Fibroblast of skin of left biceps (primary cell): Measurements from ENCODE around the gene MINDY4.

Experiments used
- DNase-seq, 2 experiments: peaks; one replicate each; pipeline ENCODE4 v3.0.0-alpha.2; 2013; ENCODE audit warnings: low read depth in 2 of 2

The MINDY4 gene

GRCh38 chr7:30877015-30877769 is 106.0 kb downstream of the MINDY4 start:
- DNase-seq, result no peak

GRCh38 chr7:30877993-30878392 is 106.8 kb downstream of the MINDY4 start:
- no peak for DNase-seq

- DNase-seq, result no peak
Observed at GRCh38 chr7:30879139-30880124, 108.2 kb downstream of the MINDY4 start.

- no peak for DNase-seq
Observed at GRCh38 chr7:30880125-30880720, 109.0 kb downstream of the MINDY4 start.

DNA sequence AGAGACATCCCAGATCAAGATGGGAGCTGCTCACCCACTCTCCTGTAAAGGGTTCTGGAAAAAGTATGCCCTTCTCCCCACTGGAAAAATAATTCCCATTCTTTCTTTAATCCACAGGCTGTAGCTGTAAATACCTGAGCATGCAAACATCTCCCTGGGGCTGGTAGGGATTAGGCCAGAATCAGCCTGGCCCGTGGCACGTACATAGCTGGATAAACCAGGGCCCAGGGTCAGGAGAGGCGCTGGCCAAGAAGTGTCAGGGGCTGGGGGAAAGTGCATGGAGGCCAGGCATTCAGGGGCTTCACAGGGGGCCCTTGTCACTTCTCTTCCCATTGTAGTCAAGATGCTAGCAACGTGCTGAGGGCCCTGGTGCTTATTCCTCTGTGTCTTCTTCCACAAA is 109.7 kb downstream of the MINDY4 start:
- DNase-seq, result no peak

DNA sequence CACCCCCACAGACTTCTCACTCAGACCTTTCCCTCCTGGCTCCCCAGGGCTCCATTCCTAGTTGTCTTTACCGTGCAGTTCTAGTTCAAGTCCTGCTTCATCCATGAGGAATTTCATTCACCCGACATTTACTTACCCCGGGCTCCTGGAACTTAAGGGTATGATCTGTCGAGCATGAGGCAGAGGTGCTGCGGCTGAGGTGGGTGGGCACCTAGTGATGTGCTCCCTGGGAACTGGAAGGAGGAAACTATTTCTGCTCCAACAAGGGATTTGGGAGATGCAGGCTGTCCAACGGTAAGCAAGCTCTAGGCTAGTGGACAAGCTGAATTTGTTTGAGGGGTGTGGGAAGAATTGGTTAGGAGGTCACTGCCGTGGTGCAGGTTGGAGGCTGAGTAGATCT is 110.2 kb downstream of the MINDY4 start:
- DNase-seq, result no peak

DNA sequence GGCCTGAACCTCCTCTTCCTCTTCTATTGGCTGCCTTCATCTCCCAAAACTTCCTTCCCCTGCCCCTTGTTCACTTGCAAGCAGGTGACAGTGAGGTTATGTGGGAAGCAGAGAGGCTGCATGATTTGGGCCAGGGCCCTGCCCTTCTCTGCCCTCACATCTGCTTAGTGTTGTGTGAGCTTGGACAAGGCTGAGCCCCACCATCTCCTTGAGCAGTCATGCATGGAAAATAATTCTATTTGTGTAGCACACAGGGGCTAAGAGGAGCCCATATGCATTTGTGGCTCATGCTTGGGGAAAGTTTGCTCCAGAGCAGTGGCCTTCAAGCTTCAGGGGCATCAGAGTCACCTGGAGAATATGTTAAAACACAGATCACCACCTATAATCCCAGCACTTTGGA is 113.7 kb downstream of the MINDY4 start:
- no peak for DNase-seq

- peak; percentile 44 to 51 for DNase-seq
Observed at GRCh38 chr7:30886608-30887011, 115.4 kb downstream of the MINDY4 start.

GRCh38 chr7:30887464-30887872 is 116.3 kb downstream of the MINDY4 start:
- DNase-seq, result no peak

- DNase-seq, result peak; percentile 83
Observed at GRCh38 chr7:30888747-30889146, 117.5 kb downstream of the MINDY4 start.

DNA sequence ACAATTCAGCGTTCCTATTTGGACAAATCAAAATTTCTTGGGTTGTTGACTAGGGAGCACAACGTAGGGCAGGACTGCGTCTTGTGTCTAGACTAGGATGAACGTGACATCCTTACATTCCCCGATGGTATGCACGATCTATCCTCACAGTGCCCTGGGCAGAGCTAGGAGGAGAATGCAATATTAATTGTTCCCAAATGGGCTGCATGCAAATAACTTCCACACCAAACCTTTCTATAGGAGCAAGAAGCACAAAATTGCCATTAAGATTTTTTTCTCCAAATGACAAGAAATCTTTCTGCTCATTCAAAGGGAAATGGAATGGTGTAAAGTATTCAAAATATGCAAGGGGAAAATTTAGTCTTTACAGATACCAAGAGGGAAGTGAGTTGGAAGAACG is 119.0 kb downstream of the MINDY4 start:
- DNase-seq, result peak in 1 of 2 experiments; percentile 13

DNA sequence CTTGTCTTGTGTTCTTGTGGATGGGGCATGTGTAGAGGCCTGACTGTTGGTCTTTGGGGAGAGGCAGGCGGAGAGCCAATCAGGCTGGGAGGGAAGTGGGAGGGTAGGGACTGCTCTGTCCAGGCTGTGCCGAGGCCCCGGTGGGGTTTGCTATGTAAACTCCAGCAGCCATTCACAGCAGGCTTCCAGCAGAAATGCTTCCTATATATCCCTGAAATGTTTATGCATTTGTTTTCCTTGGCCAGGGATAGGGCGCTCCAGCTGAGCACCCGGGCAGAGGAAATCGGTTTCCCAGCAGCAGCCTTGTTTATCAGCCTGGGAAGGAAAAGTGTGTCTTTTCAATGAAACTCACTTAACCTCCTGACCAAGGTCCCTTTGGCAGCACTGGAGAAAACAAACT is 122.1 kb downstream of the MINDY4 start:
- DNase-seq, result no peak

DNA sequence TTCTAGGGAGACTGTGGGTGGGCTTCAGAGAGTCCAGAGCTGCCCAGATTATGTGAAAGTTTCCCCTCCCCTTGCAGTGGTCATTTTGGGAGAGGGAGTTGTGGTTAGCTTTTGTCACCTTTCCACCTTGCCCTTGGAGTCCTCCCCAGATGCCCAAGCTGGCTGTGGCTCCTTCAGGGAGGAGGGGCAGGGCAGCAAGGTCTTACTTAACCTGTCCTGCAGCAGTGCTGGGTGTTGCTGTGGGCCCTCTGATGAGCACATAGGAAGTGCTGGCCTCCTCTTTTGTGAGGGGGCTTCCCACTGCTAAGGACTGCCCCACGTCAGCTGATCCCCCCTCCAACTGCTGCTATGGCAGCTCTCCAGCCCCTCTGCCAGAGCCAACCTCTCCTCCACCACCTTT is 122.8 kb downstream of the MINDY4 start:
- no peak for DNase-seq

DNA sequence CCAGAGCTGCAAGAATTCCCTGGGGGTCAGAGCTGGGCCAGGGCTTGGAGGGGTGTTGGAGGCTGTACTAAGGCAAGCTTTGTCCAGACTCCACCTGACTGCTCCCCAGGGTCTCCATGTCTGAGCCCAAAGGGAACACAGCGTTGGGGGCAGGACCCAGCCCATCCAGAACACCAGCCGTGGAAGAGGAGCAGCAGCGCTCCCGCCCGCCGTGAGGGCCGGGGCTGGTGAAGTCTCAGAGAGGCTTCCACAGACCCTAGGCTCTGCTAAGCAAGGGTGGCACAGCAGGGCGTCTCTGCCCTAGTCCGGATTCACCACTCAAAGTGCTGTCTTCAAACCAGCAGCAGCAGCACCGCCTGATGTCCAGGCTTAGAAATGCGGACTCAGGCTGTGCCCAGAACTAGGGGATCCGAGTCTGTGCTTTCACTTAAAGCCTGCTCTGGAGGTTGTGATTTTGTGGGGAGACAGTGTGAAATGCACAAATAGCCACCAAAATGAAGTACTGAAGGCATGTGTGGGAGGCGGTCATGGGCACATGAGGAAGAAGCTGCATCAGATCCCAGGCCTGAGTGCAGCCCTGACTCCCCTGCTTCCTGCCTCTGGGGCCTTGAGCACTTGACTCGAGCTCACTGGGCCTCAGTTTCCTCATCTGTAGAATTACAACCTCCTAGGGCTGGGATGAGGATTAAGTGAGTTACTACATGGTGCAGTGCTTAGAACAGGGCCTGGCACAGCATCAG is 123.8 kb downstream of the MINDY4 start:
- DNase-seq, result no peak

DNA sequence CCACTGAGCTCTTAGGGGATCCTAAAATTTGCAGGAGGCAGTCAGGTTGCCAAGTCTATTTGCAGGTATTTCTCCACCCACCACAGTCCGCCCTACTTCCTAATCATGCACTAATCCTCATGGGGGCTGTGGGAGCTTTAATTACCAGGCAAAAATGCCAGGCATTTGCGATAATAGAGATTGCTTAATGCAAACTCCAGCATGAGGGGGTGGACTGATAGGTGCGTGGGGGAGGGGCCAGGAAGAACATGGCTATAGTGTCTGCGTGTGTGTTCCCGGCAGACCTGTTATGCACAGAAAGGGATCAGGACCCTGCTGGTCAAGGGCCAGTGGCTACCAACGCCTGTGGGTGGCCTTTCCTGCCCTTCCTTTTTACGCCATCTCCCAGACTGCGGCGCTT is 124.8 kb downstream of the MINDY4 start:
- DNase-seq, result no peak

DNA sequence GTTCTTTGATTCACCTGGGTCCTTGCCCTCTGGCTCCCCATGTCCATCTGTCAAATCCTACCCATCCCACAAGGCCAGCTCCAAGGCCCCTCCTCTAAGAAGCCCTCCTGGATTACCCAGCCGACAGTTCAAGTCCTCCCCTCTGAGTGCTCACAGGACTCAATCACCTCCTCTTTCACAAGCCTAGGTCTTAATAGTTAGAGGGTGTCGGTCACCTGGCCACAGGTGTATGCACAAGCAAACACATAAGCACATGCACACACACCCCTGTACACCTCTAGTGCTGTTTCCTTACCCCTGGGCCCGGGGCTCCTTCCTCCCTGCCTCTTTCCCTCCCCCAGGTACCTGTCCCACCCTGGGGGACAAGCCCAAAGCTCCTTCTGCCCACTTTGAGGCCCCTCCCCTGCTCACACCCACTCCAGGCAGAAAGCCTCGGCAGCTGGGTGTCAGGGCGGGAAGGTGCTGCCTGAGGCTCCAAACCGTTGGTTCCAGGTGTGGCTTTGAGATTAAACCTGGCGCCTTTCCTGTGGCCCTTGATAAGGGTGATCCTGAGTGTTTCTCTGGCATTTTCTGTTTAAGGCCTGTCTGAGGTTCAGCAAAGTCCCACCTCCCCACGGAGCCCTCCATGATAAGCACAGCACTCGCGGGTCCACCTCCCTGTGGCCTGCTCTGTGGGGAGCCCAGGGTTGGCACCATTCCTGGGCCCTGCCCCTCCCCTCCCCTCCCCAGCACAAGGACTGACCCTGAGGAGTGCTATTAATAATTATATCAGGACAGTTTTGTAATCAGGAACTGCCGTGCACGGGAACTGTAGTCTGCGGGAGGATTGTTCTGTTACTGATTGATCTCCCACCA is 125.8 kb downstream of the MINDY4 start:
- DNase-seq, result no peak

GRCh38 chr7:30897770-30898169 is 126.6 kb downstream of the MINDY4 start:
- no peak for DNase-seq

GRCh38 chr7:30898411-30898810 is 127.2 kb downstream of the MINDY4 start:
- DNase-seq, result no peak

DNA sequence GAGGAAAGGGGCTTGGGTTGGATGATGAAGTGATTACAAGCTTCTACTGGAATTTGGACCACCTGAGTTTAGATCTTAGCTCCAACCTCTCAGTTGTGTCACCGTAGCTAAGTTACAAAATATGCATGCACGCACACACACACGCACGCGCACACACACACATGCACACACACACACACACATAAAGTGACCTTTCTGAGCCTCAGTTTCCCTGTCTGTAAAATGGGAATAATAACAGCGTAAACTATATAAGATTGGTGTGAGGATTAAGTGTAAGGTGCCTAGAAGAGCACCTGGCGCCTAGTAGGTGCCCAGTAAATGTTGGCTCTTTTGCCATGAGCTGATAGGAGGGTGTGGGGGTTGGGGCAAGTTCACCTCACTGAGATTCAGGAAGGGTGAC is 127.8 kb downstream of the MINDY4 start:
- DNase-seq, result no peak

DNA sequence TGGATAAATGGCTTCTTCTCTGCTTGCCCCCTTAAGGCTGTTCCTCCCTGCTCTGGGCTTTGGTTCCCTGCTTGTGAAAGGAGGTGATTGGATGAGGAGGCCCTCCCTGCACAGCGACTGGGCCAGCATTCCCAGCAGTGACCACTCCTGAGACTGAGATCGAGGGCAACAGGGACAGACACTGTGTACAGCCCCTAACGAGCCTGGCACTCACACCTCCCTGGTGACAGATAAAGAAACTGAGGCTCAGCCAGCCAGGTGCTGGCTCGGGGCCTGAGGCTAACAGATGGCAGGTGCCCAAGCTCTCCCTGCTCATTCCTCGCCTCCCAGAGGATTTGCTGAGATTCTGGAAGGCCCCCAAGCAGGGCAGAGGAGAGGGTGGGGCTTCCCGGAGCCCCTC is 128.4 kb downstream of the MINDY4 start:
- DNase-seq, result no peak

DNA sequence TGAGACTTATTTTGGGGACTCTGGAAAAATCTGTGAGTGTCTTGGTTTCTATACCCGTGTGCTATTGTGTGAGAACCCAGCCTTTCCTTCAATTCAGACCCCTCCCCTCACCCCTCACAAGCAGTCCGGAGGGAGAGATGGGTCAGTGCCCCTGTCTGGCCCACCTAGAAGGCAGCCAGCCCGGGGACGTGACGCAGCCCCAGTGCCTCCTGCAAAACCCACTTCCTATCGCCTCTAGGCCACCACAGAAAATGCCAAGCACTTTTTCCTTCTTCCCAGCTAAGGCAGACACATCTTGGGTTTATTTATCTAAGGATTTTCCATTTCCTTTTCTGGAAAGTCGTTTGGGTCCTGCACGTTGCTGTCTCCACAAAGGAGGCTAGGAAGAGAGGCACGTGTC is 128.8 kb downstream of the MINDY4 start:
- DNase-seq, result no peak
